ENCODE measurements around the gene GALNT2. TPM values are rescaled to one million over a fixed set of nuclear protein-coding genes. Genes with fewer than 3 reads are reported as not detected.

The GALNT2 gene
- total and polyA plus RNA-seq, 8 donors = 18.3 to 118 (median 57.3) TPM

- no peaks in the 10 kb centered on the region for H3K9me3 ChIP-seq
- intact Hi-C loops (cut with DNase I) = no loop called here
- no peak overlapping the region for H3K4me3 ChIP-seq
- ATAC-seq (no peak), FAIRE-seq (no peak), DNase-seq (no peak)
- no peak overlapping the region for H3K27ac ChIP-seq
- H3K4me1 ChIP-seq = peaks cover 0 to under 1% (median 0%) of the 10 kb centered on the region in 3 donors
- TF ChIP-seq, protein P1, sequence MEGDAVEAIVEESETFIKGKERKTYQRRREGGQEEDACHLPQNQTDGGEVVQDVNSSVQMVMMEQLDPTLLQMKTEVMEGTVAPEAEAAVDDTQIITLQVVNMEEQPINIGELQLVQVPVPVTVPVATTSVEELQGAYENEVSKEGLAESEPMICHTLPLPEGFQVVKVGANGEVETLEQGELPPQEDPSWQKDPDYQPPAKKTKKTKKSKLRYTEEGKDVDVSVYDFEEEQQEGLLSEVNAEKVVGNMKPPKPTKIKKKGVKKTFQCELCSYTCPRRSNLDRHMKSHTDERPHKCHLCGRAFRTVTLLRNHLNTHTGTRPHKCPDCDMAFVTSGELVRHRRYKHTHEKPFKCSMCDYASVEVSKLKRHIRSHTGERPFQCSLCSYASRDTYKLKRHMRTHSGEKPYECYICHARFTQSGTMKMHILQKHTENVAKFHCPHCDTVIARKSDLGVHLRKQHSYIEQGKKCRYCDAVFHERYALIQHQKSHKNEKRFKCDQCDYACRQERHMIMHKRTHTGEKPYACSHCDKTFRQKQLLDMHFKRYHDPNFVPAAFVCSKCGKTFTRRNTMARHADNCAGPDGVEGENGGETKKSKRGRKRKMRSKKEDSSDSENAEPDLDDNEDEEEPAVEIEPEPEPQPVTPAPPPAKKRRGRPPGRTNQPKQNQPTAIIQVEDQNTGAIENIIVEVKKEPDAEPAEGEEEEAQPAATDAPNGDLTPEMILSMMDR (IDR thresholded peaks at IDR 0.05) = no peak
- no peaks in the 10 kb centered on the region for H3K27me3 ChIP-seq
- 42 to 46% methylated on average over 2 of the region's 2 CpGs for WGBS, 2 donors
- H3K36me3 ChIP-seq = no peaks in the 10 kb centered on the region
Observed at GRCh38 chr1:230049731-230050130, 17.3 kb upstream of the GALNT2 start.

DNA sequence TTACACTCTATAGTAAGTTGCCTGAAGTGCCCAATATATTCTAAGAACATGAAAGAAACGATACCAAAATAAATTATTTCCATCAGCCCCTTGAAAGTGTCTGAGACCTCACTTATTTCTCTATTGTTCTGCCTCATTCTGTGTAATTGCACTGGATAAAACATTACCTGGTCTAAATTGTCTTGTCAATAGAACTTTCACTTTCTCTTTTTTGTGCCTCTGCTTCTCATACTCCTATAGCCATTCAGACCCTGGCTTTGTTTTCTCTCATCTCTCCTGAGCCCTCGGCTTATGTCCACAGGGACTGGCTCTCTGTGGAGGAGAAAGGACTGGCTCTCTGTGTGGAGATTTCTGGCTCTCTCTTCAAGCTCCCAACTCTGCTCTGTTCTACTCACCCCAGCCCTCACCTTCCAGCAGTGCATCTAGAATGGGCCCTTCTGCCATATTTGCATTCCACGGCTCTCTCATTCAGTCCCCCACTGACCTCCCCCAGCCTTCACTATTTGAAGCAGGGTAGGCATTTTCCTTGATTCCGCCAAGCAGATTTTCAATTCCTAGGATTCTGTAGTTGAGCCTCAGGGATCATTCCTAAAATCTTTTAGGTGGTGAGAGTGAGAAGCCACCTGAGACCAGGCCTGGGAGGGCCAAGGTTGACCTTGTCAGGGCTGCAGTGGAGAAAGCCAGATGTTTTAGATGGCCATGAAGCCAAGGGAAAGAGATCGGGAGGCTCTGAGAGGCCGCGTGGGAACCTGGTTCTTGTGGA, 15.9 kb upstream of the GALNT2 start:
- Histone ChIP-seq H3K27ac (no peak overlapping the region), H3K4me1 (peaks cover 9 to 15% (median 10%) of the 10 kb centered on the region in 3 donors), H3K9me3 (no peaks in the 10 kb centered on the region), H3K27me3 (no peaks in the 10 kb centered on the region), H3K36me3 (no peaks in the 10 kb centered on the region), H3K4me3 (no peak overlapping the region)
- DNase-seq = no peak
- intact Hi-C loops (cut with DNase I) = no loop called here
- FAIRE-seq = no peak
- TF ChIP-seq, protein P1 (IDR thresholded peaks at IDR 0.05) = no peak
- ATAC-seq = no peak
- 68 to 73% methylated on average over 7 of the region's 7 CpGs for WGBS, 2 donors

GRCh38 chr1:230052018-230052417, 15.0 kb upstream of the GALNT2 start:
- Histone ChIP-seq H3K4me1 (peaks cover 14 to 24% (median 18%) of the 10 kb centered on the region in 3 donors), H3K9me3 (no peaks in the 10 kb centered on the region), H3K27ac (no peak overlapping the region), H3K27me3 (no peaks in the 10 kb centered on the region), H3K36me3 (no peaks in the 10 kb centered on the region), H3K4me3 (no peak overlapping the region)
- FAIRE-seq (no peak), ATAC-seq (no peak), DNase-seq (no peak)
- TF ChIP-seq, protein P1 (IDR thresholded peaks at IDR 0.05) = no peak
- WGBS, 2 donors = 97 to 98% methylated on average over 2 of the region's 2 CpGs
- intact Hi-C loops (cut with DNase I) = no loop called here

DNA sequence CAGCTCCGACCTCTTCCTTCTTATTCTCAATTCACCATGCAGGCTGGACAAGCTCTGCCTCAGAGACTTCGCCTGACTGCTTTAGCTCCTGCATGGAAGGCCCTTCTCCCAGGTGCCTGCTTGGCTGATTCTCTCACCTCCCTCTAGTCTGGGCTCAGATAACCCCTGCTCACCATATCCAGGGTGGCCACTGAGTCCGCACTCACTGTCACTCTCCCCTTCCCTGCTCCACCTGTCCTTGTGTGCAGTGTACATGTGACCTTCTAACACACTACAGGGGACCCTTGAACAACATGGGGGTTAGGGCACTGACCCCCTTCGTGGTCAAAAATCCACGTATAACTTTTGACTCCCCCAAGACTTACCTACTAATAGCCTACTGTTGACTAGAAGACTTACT, 14.4 kb upstream of the GALNT2 start:
- ATAC-seq (no peak), FAIRE-seq (no peak), DNase-seq (no peak)
- no peaks in the 10 kb centered on the region for H3K27me3 ChIP-seq
- no peaks in the 10 kb centered on the region for H3K9me3 ChIP-seq
- H3K4me3 ChIP-seq = no peak overlapping the region
- intact Hi-C loops (cut with DNase I) = no loop called here
- WGBS, 2 donors = 82 to 88% methylated on average over 5 of the region's 5 CpGs
- H3K4me1 ChIP-seq = peaks cover 16 to 28% (median 20%) of the 10 kb centered on the region in 3 donors
- no peak overlapping the region for H3K27ac ChIP-seq
- TF ChIP-seq, protein P1 (IDR thresholded peaks at IDR 0.05) = no peak
- H3K36me3 ChIP-seq = no peaks in the 10 kb centered on the region

DNA sequence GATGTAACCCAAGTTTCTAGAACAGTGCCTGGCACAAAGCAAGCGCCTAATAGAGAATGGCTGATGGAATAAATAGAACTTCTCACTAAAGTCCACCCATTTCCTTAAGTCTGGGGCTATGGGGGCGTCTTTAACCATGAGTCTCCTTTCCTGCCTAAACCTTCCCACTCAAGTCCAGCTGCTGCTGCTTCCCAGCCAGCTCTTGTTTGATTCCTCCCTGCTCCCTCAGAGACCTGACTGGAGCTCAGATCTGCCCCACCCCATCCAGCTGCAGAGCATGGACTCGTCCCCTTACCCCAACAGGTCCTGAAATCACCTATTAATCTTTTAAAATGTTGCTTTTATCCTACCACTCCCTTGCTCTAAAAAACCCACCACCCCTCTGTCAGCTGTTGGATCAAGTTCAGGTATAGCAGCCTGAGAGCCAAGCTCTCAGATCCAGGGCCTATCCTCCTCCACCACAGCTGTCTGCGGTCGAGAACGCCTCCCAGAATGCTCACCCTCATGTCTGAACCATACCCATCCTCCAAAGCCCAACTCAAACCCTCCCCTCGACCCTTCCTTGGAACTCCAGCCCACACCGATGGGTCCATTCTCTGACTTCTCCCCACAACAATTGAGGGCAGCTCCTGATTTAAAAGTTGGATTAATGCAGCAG, 12.8 kb upstream of the GALNT2 start:
- WGBS, 2 donors = 84% methylated on average over 8 of the region's 8 CpGs
- intact Hi-C loops (cut with DNase I) = no loop called here
- TF ChIP-seq, protein P1 (IDR thresholded peaks at IDR 0.05) = no peak
- ATAC-seq = no peak
- H3K4me1 ChIP-seq = peaks cover 16 to 28% (median 20%) of the 10 kb centered on the region in 3 donors
- FAIRE-seq = no peak
- no peak overlapping the region for H3K27ac ChIP-seq
- no peaks in the 10 kb centered on the region for H3K36me3 ChIP-seq
- no peaks in the 10 kb centered on the region for H3K9me3 ChIP-seq
- H3K27me3 ChIP-seq = no peaks in the 10 kb centered on the region
- no peak overlapping the region for H3K4me3 ChIP-seq
- DNase-seq = no peak

Data from pancreas (tissue), 10 donors.